ENCODE measurements around the gene PANK1.

The PANK1 gene

DNA sequence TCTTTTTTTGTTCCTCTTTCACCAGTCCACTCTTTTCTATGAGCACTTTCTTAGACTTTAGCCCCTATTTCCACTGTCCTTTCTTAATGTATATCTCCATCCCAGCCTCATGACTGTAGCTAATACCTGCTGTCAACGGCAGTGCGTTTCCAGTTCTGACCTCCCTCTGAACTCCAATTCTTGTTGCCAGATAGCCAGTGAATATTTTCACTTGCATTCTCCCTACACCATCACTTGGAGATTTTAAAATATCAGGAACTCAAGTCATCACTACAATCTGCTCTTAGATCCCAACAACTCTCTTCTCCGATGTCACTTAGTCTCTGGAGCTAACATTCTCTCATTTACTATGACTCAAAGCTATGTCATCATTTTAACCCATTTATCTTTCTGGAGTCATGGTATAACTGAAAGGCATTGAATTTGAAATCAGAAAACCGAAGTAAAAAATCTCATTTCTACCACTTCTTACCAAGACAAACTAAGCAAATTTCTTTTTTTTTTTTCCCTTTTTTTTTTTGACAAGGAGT, 104.6 kb downstream of the PANK1 start:
- TF ChIP-seq EGR1 (IDR thresholded peaks at IDR 0.05): no peak
- no peak for TF ChIP-seq ZBTB7A (IDR thresholded peaks at IDR 0.05; ENCODE audit: low read depth)
- no peak for TF ChIP-seq TCF12 (IDR thresholded peaks at IDR 0.05; ENCODE audit: low read depth)
- no peak for TF ChIP-seq TAF1 (IDR thresholded peaks at IDR 0.05; ENCODE audit: low read depth)
- TF ChIP-seq FOXM1 (IDR thresholded peaks at IDR 0.05; ENCODE audit: borderline replicate concordance, low read depth): no peak
- TF ChIP-seq RAD21 (IDR thresholded peaks at IDR 0.05; ENCODE audit: low read depth): no peak
- TF ChIP-seq EP300 (IDR thresholded peaks at IDR 0.05; ENCODE audit: borderline replicate concordance): no peak
- TF ChIP-seq YY1 (IDR thresholded peaks at IDR 0.05; ENCODE audit: low read depth): no peak
- TF ChIP-seq, protein P1, sequence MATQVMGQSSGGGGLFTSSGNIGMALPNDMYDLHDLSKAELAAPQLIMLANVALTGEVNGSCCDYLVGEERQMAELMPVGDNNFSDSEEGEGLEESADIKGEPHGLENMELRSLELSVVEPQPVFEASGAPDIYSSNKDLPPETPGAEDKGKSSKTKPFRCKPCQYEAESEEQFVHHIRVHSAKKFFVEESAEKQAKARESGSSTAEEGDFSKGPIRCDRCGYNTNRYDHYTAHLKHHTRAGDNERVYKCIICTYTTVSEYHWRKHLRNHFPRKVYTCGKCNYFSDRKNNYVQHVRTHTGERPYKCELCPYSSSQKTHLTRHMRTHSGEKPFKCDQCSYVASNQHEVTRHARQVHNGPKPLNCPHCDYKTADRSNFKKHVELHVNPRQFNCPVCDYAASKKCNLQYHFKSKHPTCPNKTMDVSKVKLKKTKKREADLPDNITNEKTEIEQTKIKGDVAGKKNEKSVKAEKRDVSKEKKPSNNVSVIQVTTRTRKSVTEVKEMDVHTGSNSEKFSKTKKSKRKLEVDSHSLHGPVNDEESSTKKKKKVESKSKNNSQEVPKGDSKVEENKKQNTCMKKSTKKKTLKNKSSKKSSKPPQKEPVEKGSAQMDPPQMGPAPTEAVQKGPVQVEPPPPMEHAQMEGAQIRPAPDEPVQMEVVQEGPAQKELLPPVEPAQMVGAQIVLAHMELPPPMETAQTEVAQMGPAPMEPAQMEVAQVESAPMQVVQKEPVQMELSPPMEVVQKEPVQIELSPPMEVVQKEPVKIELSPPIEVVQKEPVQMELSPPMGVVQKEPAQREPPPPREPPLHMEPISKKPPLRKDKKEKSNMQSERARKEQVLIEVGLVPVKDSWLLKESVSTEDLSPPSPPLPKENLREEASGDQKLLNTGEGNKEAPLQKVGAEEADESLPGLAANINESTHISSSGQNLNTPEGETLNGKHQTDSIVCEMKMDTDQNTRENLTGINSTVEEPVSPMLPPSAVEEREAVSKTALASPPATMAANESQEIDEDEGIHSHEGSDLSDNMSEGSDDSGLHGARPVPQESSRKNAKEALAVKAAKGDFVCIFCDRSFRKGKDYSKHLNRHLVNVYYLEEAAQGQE (IDR thresholded peaks at IDR 0.05; ENCODE audit: low read depth): no peak
- TF ChIP-seq CREB1 (IDR thresholded peaks at IDR 0.05; ENCODE audit: low read depth): no peak
- TF ChIP-seq, protein P2, sequence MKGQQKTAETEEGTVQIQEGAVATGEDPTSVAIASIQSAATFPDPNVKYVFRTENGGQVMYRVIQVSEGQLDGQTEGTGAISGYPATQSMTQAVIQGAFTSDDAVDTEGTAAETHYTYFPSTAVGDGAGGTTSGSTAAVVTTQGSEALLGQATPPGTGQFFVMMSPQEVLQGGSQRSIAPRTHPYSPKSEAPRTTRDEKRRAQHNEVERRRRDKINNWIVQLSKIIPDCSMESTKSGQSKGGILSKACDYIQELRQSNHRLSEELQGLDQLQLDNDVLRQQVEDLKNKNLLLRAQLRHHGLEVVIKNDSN (IDR thresholded peaks at IDR 0.05): no peak
- TF ChIP-seq TEAD4 (IDR thresholded peaks at IDR 0.05): no peak
- no peak for TF ChIP-seq NFIC (IDR thresholded peaks at IDR 0.05)
- TF ChIP-seq, protein P3, sequence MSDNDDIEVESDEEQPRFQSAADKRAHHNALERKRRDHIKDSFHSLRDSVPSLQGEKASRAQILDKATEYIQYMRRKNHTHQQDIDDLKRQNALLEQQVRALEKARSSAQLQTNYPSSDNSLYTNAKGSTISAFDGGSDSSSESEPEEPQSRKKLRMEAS (IDR thresholded peaks at IDR 0.05): no peak
- no peak for TF ChIP-seq CEBPB (IDR thresholded peaks at IDR 0.05)

DNA sequence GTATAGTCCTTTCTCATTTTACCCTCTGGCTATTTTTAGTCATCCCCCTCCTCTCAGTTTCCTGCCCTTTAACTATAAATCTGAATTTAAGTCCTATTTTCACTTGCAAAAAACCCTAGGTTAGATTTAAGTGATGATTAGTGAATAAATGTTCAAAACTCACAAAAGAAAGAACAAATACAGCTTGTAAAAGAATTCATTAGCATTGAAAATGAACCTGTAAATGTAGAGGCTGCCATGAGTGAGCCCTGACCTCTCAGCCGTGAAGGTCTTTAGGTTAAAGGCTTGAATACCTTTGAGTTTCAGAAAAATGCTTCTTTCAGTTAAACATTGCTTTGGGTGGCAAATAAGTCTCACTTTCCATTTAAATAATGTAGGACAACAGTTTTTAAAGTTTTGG, 107.7 kb downstream of the PANK1 start:
- TF ChIP-seq, protein P1 (IDR thresholded peaks at IDR 0.05; ENCODE audit: low read depth): no peak
- TF ChIP-seq NFIC (IDR thresholded peaks at IDR 0.05): no peak

DNA sequence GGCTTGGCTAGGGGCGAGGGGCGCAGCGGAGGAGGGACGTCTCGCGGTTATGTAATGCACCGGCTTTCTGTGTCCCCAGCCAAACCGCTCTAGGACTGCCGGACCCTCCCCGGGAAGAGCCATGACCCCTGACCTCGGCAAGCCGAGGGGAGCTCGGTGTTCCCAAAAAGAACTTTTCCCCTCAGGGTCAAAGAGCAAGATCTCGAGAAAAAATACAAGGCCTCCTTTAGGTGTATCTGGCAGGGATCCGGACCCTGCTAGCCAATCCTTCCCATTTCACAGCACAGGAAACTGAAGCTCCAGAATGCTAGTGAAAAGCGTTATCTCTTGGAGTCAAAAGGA, 109.1 kb downstream of the PANK1 start:
- no peak for TF ChIP-seq TCF12 (IDR thresholded peaks at IDR 0.05; ENCODE audit: low read depth)

DNA sequence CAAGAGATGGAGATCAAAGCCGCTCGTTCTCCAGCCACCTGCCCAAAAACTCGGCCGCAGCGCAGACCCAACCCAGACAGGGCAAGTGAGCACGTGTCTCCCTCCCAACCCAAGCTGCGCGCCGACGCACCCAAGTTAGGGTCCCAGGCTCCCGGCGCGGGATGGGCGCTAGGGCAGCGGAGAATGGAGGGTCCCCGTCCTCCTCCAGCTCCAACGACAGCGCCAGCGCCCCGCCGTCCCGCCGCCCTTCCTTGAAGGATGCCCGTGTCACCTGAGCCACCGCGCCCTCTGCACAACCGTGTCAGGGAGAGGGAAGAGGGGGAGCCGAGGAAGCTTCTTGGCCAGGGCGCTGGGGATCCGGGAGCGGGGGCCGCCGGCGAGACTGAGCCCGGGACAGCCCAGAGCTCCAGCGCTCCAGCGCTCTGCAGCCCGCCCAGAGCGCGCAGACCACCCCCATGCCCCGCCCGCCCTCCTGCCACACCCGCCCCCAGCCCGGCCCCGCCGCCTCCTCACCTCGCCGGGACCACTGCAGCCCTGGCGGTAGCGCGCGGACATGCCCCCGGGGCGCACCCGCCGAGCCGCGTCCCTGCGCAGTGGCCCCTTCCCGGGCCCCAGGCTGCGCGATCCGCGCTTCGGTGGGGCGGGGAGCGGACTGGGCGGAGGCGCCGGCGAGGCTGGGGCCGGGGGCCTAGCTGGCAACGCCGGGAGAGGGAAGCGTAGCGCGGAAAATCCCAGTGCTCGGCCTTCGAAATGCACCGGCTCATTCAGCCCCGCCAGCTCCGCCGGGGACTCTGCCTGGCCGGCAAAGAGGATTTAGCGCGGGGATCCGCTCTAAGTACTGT, 109.7 kb downstream of the PANK1 start, which contains the start of gene SLC16A12:
Gene SLC16A12 (minus strand): TSS at position 424 of the 842 bp plus-strand sequence. CDS start 73,016 bp downstream, outside the sequence.
- TF ChIP-seq YY1 (IDR thresholded peaks at IDR 0.05; ENCODE audit: low read depth): no peak
- no peak for TF ChIP-seq TAF1 (IDR thresholded peaks at IDR 0.05; ENCODE audit: low read depth)
- no peak for TF ChIP-seq FOXM1 (IDR thresholded peaks at IDR 0.05; ENCODE audit: borderline replicate concordance, low read depth)
- TF ChIP-seq CREB1 (IDR thresholded peaks at IDR 0.05; ENCODE audit: low read depth): no peak
- TF ChIP-seq EP300 (IDR thresholded peaks at IDR 0.05; ENCODE audit: borderline replicate concordance): no peak
- TF ChIP-seq EGR1 (IDR thresholded peaks at IDR 0.05): no peak
- TF ChIP-seq TEAD4 (IDR thresholded peaks at IDR 0.05): no peak
- TF ChIP-seq, protein P2 (IDR thresholded peaks at IDR 0.05): no peak
- no peak for TF ChIP-seq ZBTB7A (IDR thresholded peaks at IDR 0.05; ENCODE audit: low read depth)
- TF ChIP-seq, protein P3 (IDR thresholded peaks at IDR 0.05): no peak
- no peak for TF ChIP-seq TCF12 (IDR thresholded peaks at IDR 0.05; ENCODE audit: low read depth)
- TF ChIP-seq NFIC (IDR thresholded peaks at IDR 0.05): no peak
- no peak for TF ChIP-seq RAD21 (IDR thresholded peaks at IDR 0.05; ENCODE audit: low read depth)
- TF ChIP-seq, protein P1 (IDR thresholded peaks at IDR 0.05; ENCODE audit: low read depth): no peak
- no peak for TF ChIP-seq CEBPB (IDR thresholded peaks at IDR 0.05)
